ENCODE measurements around the gene CDH11. TPM values are rescaled to one million over a fixed set of nuclear protein-coding genes. Genes with fewer than 3 reads are reported as not detected.
A peak's percentile ranks its signal among the peaks of the same experiment; 100 is the strongest.

Gene CDH11
- total and polyA plus RNA-seq, 10 of the 15 experiments (the other 5 are each of a cell fraction or from before 2014, with no cell fraction given) = 0.31 to 9.7 (median 0.87) TPM

DNA sequence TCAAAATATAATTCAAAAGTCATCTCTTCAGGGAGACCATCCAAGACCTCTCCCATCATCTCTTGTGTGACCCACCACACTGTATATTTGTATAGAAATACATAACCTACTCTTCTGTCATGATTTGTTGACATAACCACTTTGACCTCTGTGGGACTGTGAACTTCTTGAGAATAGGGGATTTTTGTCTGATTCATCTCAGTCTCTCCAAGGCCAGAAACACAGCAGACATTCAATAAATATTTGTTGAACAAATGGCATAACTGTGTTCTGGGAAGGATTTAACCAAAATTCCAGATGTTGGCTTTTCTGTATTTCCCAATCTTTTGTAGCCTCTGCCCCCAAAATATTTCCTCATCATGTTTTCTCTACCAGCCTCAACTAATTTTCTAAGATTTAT lies 169.7 kb downstream of the CDH11 start (continued):
- TF ChIP-seq, protein P1, sequence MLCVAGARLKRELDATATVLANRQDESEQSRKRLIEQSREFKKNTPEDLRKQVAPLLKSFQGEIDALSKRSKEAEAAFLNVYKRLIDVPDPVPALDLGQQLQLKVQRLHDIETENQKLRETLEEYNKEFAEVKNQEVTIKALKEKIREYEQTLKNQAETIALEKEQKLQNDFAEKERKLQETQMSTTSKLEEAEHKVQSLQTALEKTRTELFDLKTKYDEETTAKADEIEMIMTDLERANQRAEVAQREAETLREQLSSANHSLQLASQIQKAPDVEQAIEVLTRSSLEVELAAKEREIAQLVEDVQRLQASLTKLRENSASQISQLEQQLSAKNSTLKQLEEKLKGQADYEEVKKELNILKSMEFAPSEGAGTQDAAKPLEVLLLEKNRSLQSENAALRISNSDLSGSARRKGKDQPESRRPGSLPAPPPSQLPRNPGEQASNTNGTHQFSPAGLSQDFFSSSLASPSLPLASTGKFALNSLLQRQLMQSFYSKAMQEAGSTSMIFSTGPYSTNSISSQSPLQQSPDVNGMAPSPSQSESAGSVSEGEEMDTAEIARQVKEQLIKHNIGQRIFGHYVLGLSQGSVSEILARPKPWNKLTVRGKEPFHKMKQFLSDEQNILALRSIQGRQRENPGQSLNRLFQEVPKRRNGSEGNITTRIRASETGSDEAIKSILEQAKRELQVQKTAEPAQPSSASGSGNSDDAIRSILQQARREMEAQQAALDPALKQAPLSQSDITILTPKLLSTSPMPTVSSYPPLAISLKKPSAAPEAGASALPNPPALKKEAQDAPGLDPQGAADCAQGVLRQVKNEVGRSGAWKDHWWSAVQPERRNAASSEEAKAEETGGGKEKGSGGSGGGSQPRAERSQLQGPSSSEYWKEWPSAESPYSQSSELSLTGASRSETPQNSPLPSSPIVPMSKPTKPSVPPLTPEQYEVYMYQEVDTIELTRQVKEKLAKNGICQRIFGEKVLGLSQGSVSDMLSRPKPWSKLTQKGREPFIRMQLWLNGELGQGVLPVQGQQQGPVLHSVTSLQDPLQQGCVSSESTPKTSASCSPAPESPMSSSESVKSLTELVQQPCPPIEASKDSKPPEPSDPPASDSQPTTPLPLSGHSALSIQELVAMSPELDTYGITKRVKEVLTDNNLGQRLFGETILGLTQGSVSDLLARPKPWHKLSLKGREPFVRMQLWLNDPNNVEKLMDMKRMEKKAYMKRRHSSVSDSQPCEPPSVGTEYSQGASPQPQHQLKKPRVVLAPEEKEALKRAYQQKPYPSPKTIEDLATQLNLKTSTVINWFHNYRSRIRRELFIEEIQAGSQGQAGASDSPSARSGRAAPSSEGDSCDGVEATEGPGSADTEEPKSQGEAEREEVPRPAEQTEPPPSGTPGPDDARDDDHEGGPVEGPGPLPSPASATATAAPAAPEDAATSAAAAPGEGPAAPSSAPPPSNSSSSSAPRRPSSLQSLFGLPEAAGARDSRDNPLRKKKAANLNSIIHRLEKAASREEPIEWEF (IDR thresholded peaks at IDR 0.05; ENCODE audit: insufficient replicate concordance, low read depth, low read length) = no peak
- TF ChIP-seq BMI1 (IDR thresholded peaks at IDR 0.05; ENCODE audit: borderline replicate concordance) (no peak), ZNF274 (IDR thresholded peaks at IDR 0.05; ENCODE audit: insufficient read depth, insufficient read length) (no peak), ZBED1 (IDR thresholded peaks at IDR 0.05; ENCODE audit: borderline replicate concordance) (no peak), EZH2 (IDR thresholded peaks at IDR 0.05; ENCODE audit: borderline replicate concordance, control insufficient read depth, low read depth, low read length) (no peak), SMC3 (IDR thresholded peaks at IDR 0.05; ENCODE audit: borderline replicate concordance, low read length) (no peak), IKZF2 (IDR thresholded peaks at IDR 0.05) (peak; percentile 41 to 53; a peak in 1 of 4 replicates), FOXM1 (IDR thresholded peaks at IDR 0.05; ENCODE audit: low read depth, low read length) (no peak), JUNB (IDR thresholded peaks at IDR 0.05) (peak; percentile 27; the same call in 1 of the 2 replicates), EP300 (IDR thresholded peaks at IDR 0.05; ENCODE audit: borderline replicate concordance in 1 of 2, control insufficient read depth in 1 of 2, low read depth in 2 of 2, low read length in 2 of 2) (peak in 1 of 2 experiments; percentile 18; a peak in 1 of 4 replicates)
- TF ChIP-seq, protein P2, sequence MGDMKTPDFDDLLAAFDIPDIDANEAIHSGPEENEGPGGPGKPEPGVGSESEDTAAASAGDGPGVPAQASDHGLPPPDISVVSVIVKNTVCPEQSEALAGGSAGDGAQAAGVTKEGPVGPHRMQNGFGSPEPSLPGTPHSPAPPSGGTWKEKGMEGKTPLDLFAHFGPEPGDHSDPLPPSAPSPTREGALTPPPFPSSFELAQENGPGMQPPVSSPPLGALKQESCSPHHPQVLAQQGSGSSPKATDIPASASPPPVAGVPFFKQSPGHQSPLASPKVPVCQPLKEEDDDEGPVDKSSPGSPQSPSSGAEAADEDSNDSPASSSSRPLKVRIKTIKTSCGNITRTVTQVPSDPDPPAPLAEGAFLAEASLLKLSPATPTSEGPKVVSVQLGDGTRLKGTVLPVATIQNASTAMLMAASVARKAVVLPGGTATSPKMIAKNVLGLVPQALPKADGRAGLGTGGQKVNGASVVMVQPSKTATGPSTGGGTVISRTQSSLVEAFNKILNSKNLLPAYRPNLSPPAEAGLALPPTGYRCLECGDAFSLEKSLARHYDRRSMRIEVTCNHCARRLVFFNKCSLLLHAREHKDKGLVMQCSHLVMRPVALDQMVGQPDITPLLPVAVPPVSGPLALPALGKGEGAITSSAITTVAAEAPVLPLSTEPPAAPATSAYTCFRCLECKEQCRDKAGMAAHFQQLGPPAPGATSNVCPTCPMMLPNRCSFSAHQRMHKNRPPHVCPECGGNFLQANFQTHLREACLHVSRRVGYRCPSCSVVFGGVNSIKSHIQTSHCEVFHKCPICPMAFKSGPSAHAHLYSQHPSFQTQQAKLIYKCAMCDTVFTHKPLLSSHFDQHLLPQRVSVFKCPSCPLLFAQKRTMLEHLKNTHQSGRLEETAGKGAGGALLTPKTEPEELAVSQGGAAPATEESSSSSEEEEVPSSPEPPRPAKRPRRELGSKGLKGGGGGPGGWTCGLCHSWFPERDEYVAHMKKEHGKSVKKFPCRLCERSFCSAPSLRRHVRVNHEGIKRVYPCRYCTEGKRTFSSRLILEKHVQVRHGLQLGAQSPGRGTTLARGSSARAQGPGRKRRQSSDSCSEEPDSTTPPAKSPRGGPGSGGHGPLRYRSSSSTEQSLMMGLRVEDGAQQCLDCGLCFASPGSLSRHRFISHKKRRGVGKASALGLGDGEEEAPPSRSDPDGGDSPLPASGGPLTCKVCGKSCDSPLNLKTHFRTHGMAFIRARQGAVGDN (IDR thresholded peaks at IDR 0.05) = peak; percentile 28
- TF ChIP-seq, protein P3, sequence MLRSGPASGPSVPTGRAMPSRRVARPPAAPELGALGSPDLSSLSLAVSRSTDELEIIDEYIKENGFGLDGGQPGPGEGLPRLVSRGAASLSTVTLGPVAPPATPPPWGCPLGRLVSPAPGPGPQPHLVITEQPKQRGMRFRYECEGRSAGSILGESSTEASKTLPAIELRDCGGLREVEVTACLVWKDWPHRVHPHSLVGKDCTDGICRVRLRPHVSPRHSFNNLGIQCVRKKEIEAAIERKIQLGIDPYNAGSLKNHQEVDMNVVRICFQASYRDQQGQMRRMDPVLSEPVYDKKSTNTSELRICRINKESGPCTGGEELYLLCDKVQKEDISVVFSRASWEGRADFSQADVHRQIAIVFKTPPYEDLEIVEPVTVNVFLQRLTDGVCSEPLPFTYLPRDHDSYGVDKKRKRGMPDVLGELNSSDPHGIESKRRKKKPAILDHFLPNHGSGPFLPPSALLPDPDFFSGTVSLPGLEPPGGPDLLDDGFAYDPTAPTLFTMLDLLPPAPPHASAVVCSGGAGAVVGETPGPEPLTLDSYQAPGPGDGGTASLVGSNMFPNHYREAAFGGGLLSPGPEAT (IDR thresholded peaks at IDR 0.05; ENCODE audit: low read depth) = peak; percentile 46; the same call in 1 of the 2 replicates
- TF ChIP-seq, protein P4, sequence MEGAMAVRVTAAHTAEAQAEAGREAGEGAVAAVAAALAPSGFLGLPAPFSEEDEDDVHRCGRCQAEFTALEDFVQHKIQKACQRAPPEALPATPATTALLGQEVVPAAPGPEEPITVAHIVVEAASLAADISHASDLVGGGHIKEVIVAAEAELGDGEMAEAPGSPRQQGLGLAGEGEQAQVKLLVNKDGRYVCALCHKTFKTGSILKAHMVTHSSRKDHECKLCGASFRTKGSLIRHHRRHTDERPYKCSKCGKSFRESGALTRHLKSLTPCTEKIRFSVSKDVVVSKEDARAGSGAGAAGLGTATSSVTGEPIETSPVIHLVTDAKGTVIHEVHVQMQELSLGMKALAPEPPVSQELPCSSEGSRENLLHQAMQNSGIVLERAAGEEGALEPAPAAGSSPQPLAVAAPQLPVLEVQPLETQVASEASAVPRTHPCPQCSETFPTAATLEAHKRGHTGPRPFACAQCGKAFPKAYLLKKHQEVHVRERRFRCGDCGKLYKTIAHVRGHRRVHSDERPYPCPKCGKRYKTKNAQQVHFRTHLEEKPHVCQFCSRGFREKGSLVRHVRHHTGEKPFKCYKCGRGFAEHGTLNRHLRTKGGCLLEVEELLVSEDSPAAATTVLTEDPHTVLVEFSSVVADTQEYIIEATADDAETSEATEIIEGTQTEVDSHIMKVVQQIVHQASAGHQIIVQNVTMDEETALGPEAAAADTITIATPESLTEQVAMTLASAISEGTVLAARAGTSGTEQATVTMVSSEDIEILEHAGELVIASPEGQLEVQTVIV (IDR thresholded peaks at IDR 0.05; ENCODE audit: borderline replicate concordance, partially characterized antibody) = no peak

Measured in GM12878 (cell line).